Upper lobe of left lung (tissue), 4 donors: ENCODE data around the gene MYO5B.

ENCODE experiments used
- CTCF ChIP-seq, 6 experiments: fragments of 450-650 bp in 4 of 6; fragments of 200-600 bp in 2 of 6; sonication (generic) in 2 of 6; IDR thresholded peaks; one replicate each; pipeline ENCODE4 v1.5.1; 2016 to 2019; ENCODE audit warnings: antibody characterized with exemption in 6 of 6
- EP300 ChIP-seq, 4 donors: sonication (generic); formaldehyde crosslinking; IDR thresholded peaks; one replicate each; pipeline ENCODE4 v1.5.1; 2017; ENCODE audit warnings: antibody characterized with exemption in 4 of 4, control low read depth in 2 of 4
- POLR2A ChIP-seq, 4 donors: fragments of 450-650 bp; IDR thresholded peaks; one replicate each; pipeline ENCODE4 v1.5.1; 2016 to 2017; ENCODE audit warnings: antibody characterized with exemption in 4 of 4, mild to moderate bottlenecking in 2 of 4
- POLR2AphosphoS5 ChIP-seq, 2 donors: sonication (generic); formaldehyde crosslinking; IDR thresholded peaks; one replicate each; pipeline ENCODE4 v1.5.1; 2017; ENCODE audit warnings: antibody characterized with exemption in 2 of 2

DNA sequence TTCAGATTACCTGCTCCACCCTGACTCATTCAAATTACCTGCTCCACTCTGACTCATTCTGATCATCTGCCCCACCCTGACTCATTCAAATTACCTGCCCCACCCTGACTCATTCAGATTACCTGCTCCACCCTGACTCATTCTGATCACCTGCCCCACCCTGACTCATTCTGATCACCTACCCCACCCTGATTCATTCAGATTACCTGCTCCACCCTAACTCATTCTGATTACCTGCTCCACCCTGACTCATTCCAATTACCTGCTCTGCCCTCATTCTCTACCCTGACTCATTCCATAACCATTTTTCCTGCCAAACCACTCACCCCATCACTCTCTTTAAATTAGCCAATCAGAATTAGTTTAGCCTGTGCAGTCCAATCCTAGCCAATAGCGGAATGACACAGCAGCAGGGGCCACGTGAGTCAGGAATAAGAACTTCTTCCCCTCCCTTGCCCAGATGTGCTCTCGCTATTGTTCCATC, 45.2 kb upstream of the MYO5B start:
- TF ChIP-seq CTCF (IDR thresholded peaks at IDR 0.05) (no peak), POLR2AphosphoS5 (IDR thresholded peaks at IDR 0.05) (no peak), POLR2A (IDR thresholded peaks at IDR 0.05) (no peak), EP300 (IDR thresholded peaks at IDR 0.05) (no peak)
